ACC112 (cell line): ENCODE data around the gene DGCR8.

Source experiments
- H2AFZ ChIP-seq: fragments of 200-600 bp; sonication (generic); one replicate; pipeline ENCODE4 v1.6.0; 2017; ENCODE audit warnings: antibody characterized with exemption, low read length; ENCODE audit not compliant: unreplicated experiment
- H3K27ac ChIP-seq: fragments of 200-600 bp; sonication (generic); 2 replicates; pipeline ENCODE4 v1.5.1; 2014; ENCODE audit warnings: low read depth, mild to moderate bottlenecking, antibody characterized with exemption, low read length, moderate library complexity
- H3K27me3 ChIP-seq: fragments of 200-600 bp; sonication (generic); 2 replicates; pipeline ENCODE4 v1.6.1; 2014; ENCODE audit warnings: mild to moderate bottlenecking, antibody characterized with exemption, low read length, moderate library complexity, mixed read lengths; ENCODE audit not compliant: insufficient read depth
- H3K36me3 ChIP-seq: fragments of 200-600 bp; sonication (generic); 2 replicates; pipeline ENCODE4 v1.6.1; 2016; ENCODE audit warnings: mild to moderate bottlenecking, antibody characterized with exemption, low read length, moderate library complexity, mixed read lengths; ENCODE audit not compliant: insufficient read depth
- H3K4me1 ChIP-seq: fragments of 200-600 bp; sonication (generic); one replicate; pipeline ENCODE4 v1.6.1; 2016; ENCODE audit warnings: low read length, mixed read lengths; ENCODE audit not compliant: insufficient read depth, unreplicated experiment, control insufficient read depth
- H3K4me3 ChIP-seq: fragments of 200-600 bp; sonication (generic); 2 replicates; pipeline ENCODE4 v1.5.1; 2014; ENCODE audit warnings: mild to moderate bottlenecking, low read depth, low read length
- H3K79me2 ChIP-seq: fragments of 200-600 bp; sonication (generic); one replicate; pipeline ENCODE4 v1.6.0; 2016; ENCODE audit warnings: low read length; ENCODE audit not compliant: control insufficient read depth, unreplicated experiment, insufficient read depth

DGCR8 gene

GRCh38 chr22:20069331-20070042 lies 10.6 kb upstream of the DGCR8 start:
- H3K27me3 ChIP-seq = no peaks in the 10 kb centered on the region
- no peaks in the 10 kb centered on the region for H3K79me2 ChIP-seq
- H3K4me1 ChIP-seq = no peaks in the 10 kb centered on the region
- H3K36me3 ChIP-seq = no peaks in the 10 kb centered on the region
- H2AFZ ChIP-seq = no peak overlapping the region
- H3K4me3 ChIP-seq = no peak overlapping the region
- no peak overlapping the region for H3K27ac ChIP-seq

- H3K36me3 ChIP-seq = no peaks in the 10 kb centered on the region
- H2AFZ ChIP-seq = no peak overlapping the region
- H3K79me2 ChIP-seq = no peaks in the 10 kb centered on the region
- H3K27me3 ChIP-seq = no peaks in the 10 kb centered on the region
- no peak overlapping the region for H3K27ac ChIP-seq
- H3K4me1 ChIP-seq = no peaks in the 10 kb centered on the region
- H3K4me3 ChIP-seq = no peak overlapping the region
Observed at GRCh38 chr22:20071524-20071972, 8.5 kb upstream of the DGCR8 start.

GRCh38 chr22:20076627-20077172 lies 3.3 kb upstream of the DGCR8 start:
- Histone ChIP-seq H3K36me3 (no peaks in the 10 kb centered on the region), H3K27me3 (no peaks in the 10 kb centered on the region), H3K4me3 (no peak overlapping the region), H2AFZ (no peak overlapping the region), H3K27ac (no peak overlapping the region), H3K4me1 (no peaks in the 10 kb centered on the region), H3K79me2 (peaks cover 14% of the 10 kb centered on the region)

- Histone ChIP-seq H3K4me3 (peak overlapping the region; percentile 97), H3K27ac (peak overlapping the region; percentile 84), H3K4me1 (peaks cover 3% of the 10 kb centered on the region), H3K27me3 (no peaks in the 10 kb centered on the region), H2AFZ (no peak overlapping the region), H3K79me2 (peaks cover 50% of the 10 kb centered on the region), H3K36me3 (no peaks in the 10 kb centered on the region)
Observed at GRCh38 chr22:20080445-20080775, 369 bp downstream of the DGCR8 start.

GRCh38 chr22:20080776-20081654 lies 974 bp downstream of the DGCR8 start:
- Histone ChIP-seq H3K27ac (peak overlapping the region; percentile 84), H3K79me2 (peaks cover 56% of the 10 kb centered on the region), H3K27me3 (no peaks in the 10 kb centered on the region), H3K4me1 (peaks cover 3% of the 10 kb centered on the region), H3K36me3 (no peaks in the 10 kb centered on the region), H3K4me3 (peak overlapping the region; percentile 97), H2AFZ (no peak overlapping the region)

GRCh38 chr22:20083157-20083890 lies 3.3 kb downstream of the DGCR8 start:
- Histone ChIP-seq H3K27me3 (no peaks in the 10 kb centered on the region), H3K4me1 (peaks cover 3% of the 10 kb centered on the region), H3K27ac (no peak overlapping the region), H3K4me3 (no peak overlapping the region), H3K36me3 (no peaks in the 10 kb centered on the region), H3K79me2 (peaks cover 70% of the 10 kb centered on the region), H2AFZ (no peak overlapping the region)

- Histone ChIP-seq H2AFZ (no peak overlapping the region), H3K27me3 (no peaks in the 10 kb centered on the region), H3K4me1 (peaks cover 3% of the 10 kb centered on the region), H3K79me2 (peaks cover 70% of the 10 kb centered on the region), H3K36me3 (no peaks in the 10 kb centered on the region), H3K27ac (no peak overlapping the region), H3K4me3 (no peak overlapping the region)
Observed at GRCh38 chr22:20083891-20084546, 4.0 kb downstream of the DGCR8 start.

- Histone ChIP-seq H3K27ac (no peak overlapping the region), H3K27me3 (no peaks in the 10 kb centered on the region), H3K36me3 (no peaks in the 10 kb centered on the region), H3K79me2 (peaks cover 70% of the 10 kb centered on the region), H3K4me3 (no peak overlapping the region), H2AFZ (no peak overlapping the region), H3K4me1 (peaks cover 3% of the 10 kb centered on the region)
Observed at GRCh38 chr22:20084547-20085413, 4.7 kb downstream of the DGCR8 start.

GRCh38 chr22:20085651-20086050 lies 5.6 kb downstream of the DGCR8 start:
- Histone ChIP-seq H3K4me1 (peaks cover 3% of the 10 kb centered on the region), H3K79me2 (peaks cover 66% of the 10 kb centered on the region), H3K36me3 (peaks cover 1% of the 10 kb centered on the region; the same call in 1 of the 2 replicates), H3K27me3 (no peaks in the 10 kb centered on the region), H2AFZ (no peak overlapping the region), H3K4me3 (no peak overlapping the region), H3K27ac (no peak overlapping the region)
